HG03103 (cell line): Measurements from ENCODE around the gene HSPA2.

Experiments
- ATAC-seq: cut with Tn5 transposase; IDR thresholded peaks from one replicate; pipeline ENCODE4 v1.9.1; 2021; ENCODE audit warnings: low read depth; ENCODE audit not compliant: unreplicated experiment

HSPA2 gene

GRCh38 chr14:64540208-64541202 lies at the start of gene HSPA2:
HSPA2 (plus strand) TSS chr14:64540741; CDS start chr14:64540850, 109 bp downstream.
- ATAC-seq = peak; percentile 91

GRCh38 chr14:64491637-64492036 lies 48.9 kb upstream of the HSPA2 start:
- ATAC-seq = no peak

GRCh38 chr14:64493455-64493854 lies 47.1 kb upstream of the HSPA2 start:
- ATAC-seq = no peak

GRCh38 chr14:64495252-64495651 lies 45.3 kb upstream of the HSPA2 start:
- ATAC-seq = no peak

- ATAC-seq = no peak
These were observed 43.8 kb upstream of the HSPA2 start for GRCh38 chr14:64496764-64497163.

- ATAC-seq = no peak
These were observed 40.5 kb upstream of the HSPA2 start for GRCh38 chr14:64500088-64500487.

- ATAC-seq = no peak
These were observed 39.0 kb upstream of the HSPA2 start for GRCh38 chr14:64501411-64502171.

- no peak for ATAC-seq
These were observed 38.1 kb upstream of the HSPA2 start for GRCh38 chr14:64502456-64502855.

GRCh38 chr14:64502887-64503433 lies 37.6 kb upstream of the HSPA2 start:
- peak; percentile 1 for ATAC-seq

- peak; percentile 52 for ATAC-seq
These were observed 36.9 kb upstream of the HSPA2 start, which contains the start of gene ZBTB25 for GRCh38 chr14:64503434-64504309. ZBTB25 (minus strand) TSS chr14:64503838; CDS start chr14:64490533, 13,305 bp downstream.

GRCh38 chr14:64504310-64504896 lies 36.1 kb upstream of the HSPA2 start, which contains the start of gene ZBTB1:
ZBTB1 (plus strand) TSS chr14:64504770; CDS start chr14:64521505, 16,735 bp downstream.
- ATAC-seq = no peak

- peak; percentile 31 for ATAC-seq
These were observed 35.4 kb upstream of the HSPA2 start for GRCh38 chr14:64504897-64505794.

GRCh38 chr14:64506721-64507120 lies 33.8 kb upstream of the HSPA2 start:
- ATAC-seq = no peak

- no peak for ATAC-seq
These were observed 33.0 kb upstream of the HSPA2 start for GRCh38 chr14:64507376-64508156.

GRCh38 chr14:64508215-64508776 lies 32.2 kb upstream of the HSPA2 start:
- ATAC-seq = no peak

- ATAC-seq = no peak
These were observed 31.5 kb upstream of the HSPA2 start for GRCh38 chr14:64509036-64509435.
